D721Med (cell line): ENCODE data around the gene CFAP65.
A peak's percentile ranks its signal among the peaks of the same experiment; 100 is the strongest.

Experiments used
- DNase-seq: peaks from one replicate; pipeline ENCODE4 v3.0.0; 2011; ENCODE audit warnings: low spot score; ENCODE audit not compliant: insufficient read length
- FAIRE-seq: peaks from 2 replicates; lab custom pipeline; 2011; peaks lifted over from hg19 to GRCh38; lab: Jason Lieb, UNC
- CTCF ChIP-seq: IDR thresholded peaks from 2 replicates; pipeline ENCODE4 v1.5.1; 2012; ENCODE audit warnings: mild to moderate bottlenecking, control low read depth; ENCODE audit not compliant: insufficient read depth; ENCODE audit errors: missing control alignments

Gene CFAP65

GRCh38 chr2:218963601-218964000 lies 77.7 kb downstream of the CFAP65 start:
- DNase-seq (no peak), FAIRE-seq (peak; percentile 95)
- no peak for TF ChIP-seq CTCF

- no peak for FAIRE-seq
- DNase-seq: peak; percentile 88
- TF ChIP-seq CTCF: no peak
These were observed 78.3 kb downstream of the CFAP65 start for GRCh38 chr2:218962859-218963492.

- no peak for FAIRE-seq
- no peak for TF ChIP-seq CTCF
- no peak for DNase-seq
These were observed 79.4 kb downstream of the CFAP65 start for GRCh38 chr2:218961651-218962570.

- no peak for FAIRE-seq
- no peak for TF ChIP-seq CTCF
These were observed 80.1 kb downstream of the CFAP65 start for GRCh38 chr2:218961229-218961628.

DNA sequence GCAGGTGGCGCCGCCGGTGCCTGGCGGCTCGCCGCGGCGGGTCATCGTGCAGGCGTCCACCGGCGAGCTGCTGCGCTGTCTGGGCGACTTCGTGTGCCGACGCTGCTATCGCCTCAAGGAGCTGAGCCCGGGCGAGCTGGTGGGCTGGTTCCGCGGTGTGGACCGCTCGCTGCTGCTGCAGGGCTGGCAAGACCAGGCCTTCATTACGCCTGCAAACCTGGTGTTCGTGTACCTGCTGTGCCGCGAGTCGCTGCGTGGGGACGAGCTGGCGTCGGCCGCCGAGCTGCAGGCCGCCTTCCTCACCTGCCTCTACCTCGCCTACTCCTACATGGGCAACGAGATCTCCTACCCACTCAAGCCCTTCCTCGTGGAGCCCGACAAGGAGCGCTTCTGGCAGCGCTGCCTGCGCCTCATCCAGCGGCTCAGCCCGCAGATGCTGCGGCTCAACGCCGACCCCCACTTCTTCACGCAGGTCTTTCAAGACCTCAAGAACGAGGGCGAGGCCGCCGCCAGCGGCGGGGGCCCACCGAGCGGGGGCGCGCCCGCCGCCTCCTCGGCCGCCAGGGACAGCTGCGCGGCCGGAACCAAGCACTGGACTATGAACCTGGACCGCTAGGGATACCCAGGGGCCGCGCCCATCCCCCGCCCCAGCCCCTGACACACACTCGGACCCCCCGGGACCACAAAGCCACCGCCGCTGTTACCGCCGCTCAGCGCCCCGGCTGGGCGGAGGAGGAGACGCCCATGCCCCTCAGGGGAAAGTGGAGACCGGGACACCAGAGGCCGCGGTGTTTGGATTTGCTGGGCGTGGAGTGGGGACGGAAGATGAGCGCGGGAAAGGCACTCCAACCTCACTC lies 80.8 kb downstream of the CFAP65 start:
- DNase-seq: no peak
- no peak for TF ChIP-seq CTCF
- no peak for FAIRE-seq

More at GRCh38 chr2:218961229-218961628, 80.1 kb downstream of the CFAP65 start:
- DNase-seq: no peak

DNA sequence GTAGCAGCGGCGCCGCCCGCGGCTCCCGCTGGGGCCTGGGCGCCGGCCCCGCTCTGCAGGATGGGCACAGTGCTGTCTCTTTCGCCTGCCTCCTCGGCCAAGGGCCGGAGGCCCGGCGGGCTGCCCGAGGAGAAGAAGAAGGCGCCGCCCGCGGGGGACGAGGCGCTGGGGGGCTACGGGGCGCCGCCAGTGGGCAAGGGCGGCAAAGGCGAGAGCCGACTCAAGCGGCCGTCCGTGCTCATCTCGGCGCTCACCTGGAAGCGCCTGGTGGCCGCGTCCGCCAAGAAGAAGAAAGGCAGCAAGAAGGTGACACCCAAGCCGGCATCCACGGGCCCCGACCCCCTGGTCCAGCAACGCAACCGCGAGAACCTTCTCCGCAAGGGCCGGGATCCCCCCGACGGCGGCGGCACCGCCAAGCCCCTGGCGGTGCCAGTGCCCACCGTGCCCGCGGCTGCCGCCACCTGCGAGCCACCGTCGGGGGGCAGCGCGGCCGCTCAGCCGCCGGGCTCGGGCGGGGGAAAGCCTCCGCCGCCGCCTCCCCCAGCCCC lies 81.5 kb downstream of the CFAP65 start:
- no peak for DNase-seq
- no peak for FAIRE-seq
- no peak for TF ChIP-seq CTCF
